Peyer's patch (tissue), 4 donors: ENCODE measurements around the gene SCN5A. TPM values are rescaled to one million over a fixed set of nuclear protein-coding genes. Genes with fewer than 3 reads are reported as not detected.

Experiments used
- DNase-seq, 3 donors: peaks; one replicate each; pipeline ENCODE4 v3.0.0-alpha.2; 2017 to 2019
- H3K27ac ChIP-seq, 4 donors: fragments of 200-600 bp; sonication (generic); one replicate each; pipeline ENCODE4 v1.5.1; 2016 to 2019
- H3K27me3 ChIP-seq, 2 donors: fragments of 200-600 bp; sonication (generic); one replicate each; pipeline ENCODE4 v1.5.1; 2019
- H3K36me3 ChIP-seq, 3 donors: fragments of 200-600 bp; sonication (generic); one replicate each; pipeline ENCODE4 v1.5.1; 2016 to 2019
- H3K4me1 ChIP-seq, 4 donors: fragments of 200-600 bp; sonication (generic); one replicate each; pipeline ENCODE4 v1.5.1; 2016 to 2019
- H3K4me3 ChIP-seq, 4 donors: fragments of 200-600 bp; sonication (generic); 1 replicate in 3 of 4; 2 replicates in 1 of 4; pipeline ENCODE4 v1.5.1; 2016 to 2019; ENCODE audit warnings: mild to moderate bottlenecking in 1 of 4
- H3K9me3 ChIP-seq, 4 donors: fragments of 200-600 bp; sonication (generic); one replicate each; pipeline ENCODE4 v1.5.1; 2016 to 2019; ENCODE audit warnings: mild to moderate bottlenecking in 1 of 4
- POLR2A ChIP-seq, 2 donors: fragments of 450-650 bp; IDR thresholded peaks; one replicate each; pipeline ENCODE4 v1.5.1; 2017; ENCODE audit warnings: antibody characterized with exemption in 2 of 2, mild to moderate bottlenecking in 2 of 2, moderate library complexity in 2 of 2
- total RNA-seq, 4 donors: library from RNA; depleted of rRNA; stranded (reverse); fragments of >200 nt; gene quantifications; one replicate each; pipeline ENCODE4 v1.1.0, GENCODE V29; 2016
- TF ChIP-seq, protein P1 (sequence below), 6 experiments: fragments of 450-650 bp in 4 of 6; fragments of 200-600 bp in 2 of 6; sonication (generic) in 1 of 6; IDR thresholded peaks; one replicate each; pipeline ENCODE4 v1.5.1; 2017 to 2019; ENCODE audit warnings: antibody characterized with exemption in 6 of 6, mild to moderate bottlenecking in 3 of 6, moderate library complexity in 1 of 6

The SCN5A gene
- total RNA-seq, 4 donors from 2014 or later = 0.13 TPM; not detected in 3

DNA sequence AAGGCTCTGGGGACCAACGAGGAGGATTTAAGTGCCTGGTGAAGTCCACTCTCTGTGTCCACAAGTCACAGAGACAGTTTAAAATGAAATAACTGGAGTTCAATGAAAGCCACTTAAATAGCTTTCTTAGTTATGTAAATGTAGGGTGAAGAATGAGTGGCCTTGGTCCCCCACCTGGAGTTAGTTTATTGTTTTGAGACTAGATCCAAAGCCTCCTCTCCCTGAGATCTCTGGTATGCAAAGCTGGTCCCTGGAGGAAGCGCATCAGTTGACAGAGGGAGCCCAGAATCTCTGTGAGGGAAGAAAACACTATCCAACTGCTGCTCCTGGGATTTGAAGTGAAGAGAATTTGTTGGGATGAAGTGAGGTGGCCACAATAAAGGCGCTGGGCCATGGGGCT is 112.8 kb downstream of the SCN5A start:
- no peaks in the 10 kb centered on the region for H3K9me3 ChIP-seq
- DNase-seq = no peak
- H3K27me3 ChIP-seq = no peaks in the 10 kb centered on the region
- H3K4me3 ChIP-seq = no peak overlapping the region
- H3K4me1 ChIP-seq = no peaks in the 10 kb centered on the region
- H3K36me3 ChIP-seq = no peaks in the 10 kb centered on the region
- no peak overlapping the region for H3K27ac ChIP-seq
- TF ChIP-seq, protein P1, sequence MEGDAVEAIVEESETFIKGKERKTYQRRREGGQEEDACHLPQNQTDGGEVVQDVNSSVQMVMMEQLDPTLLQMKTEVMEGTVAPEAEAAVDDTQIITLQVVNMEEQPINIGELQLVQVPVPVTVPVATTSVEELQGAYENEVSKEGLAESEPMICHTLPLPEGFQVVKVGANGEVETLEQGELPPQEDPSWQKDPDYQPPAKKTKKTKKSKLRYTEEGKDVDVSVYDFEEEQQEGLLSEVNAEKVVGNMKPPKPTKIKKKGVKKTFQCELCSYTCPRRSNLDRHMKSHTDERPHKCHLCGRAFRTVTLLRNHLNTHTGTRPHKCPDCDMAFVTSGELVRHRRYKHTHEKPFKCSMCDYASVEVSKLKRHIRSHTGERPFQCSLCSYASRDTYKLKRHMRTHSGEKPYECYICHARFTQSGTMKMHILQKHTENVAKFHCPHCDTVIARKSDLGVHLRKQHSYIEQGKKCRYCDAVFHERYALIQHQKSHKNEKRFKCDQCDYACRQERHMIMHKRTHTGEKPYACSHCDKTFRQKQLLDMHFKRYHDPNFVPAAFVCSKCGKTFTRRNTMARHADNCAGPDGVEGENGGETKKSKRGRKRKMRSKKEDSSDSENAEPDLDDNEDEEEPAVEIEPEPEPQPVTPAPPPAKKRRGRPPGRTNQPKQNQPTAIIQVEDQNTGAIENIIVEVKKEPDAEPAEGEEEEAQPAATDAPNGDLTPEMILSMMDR (IDR thresholded peaks at IDR 0.05) = no peak
- no peak for TF ChIP-seq POLR2A (IDR thresholded peaks at IDR 0.05)

DNA sequence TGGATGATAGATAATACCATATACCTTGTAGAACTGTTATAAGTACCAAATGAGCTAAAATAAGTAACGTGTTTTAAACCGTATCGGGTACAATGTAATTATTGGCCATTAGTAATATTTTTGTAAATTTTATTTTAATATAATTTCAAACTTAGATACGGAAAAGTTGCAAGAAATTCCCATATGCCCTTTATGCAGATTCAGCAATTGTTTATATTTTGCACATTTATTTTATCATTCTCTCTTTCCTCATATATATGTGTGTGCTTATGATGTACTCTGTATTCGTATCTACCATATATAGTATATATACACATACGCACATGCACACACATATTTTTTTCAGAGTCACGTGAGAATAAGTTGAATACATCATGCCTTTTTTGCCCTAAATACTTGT is 114.9 kb downstream of the SCN5A start:
- TF ChIP-seq, protein P1 (IDR thresholded peaks at IDR 0.05) = no peak
- TF ChIP-seq POLR2A (IDR thresholded peaks at IDR 0.05) = no peak
- H3K4me1 ChIP-seq = no peaks in the 10 kb centered on the region
- no peaks in the 10 kb centered on the region for H3K9me3 ChIP-seq
- no peaks in the 10 kb centered on the region for H3K36me3 ChIP-seq
- DNase-seq = no peak
- no peaks in the 10 kb centered on the region for H3K27me3 ChIP-seq
- H3K27ac ChIP-seq = no peak overlapping the region
- H3K4me3 ChIP-seq = no peak overlapping the region

DNA sequence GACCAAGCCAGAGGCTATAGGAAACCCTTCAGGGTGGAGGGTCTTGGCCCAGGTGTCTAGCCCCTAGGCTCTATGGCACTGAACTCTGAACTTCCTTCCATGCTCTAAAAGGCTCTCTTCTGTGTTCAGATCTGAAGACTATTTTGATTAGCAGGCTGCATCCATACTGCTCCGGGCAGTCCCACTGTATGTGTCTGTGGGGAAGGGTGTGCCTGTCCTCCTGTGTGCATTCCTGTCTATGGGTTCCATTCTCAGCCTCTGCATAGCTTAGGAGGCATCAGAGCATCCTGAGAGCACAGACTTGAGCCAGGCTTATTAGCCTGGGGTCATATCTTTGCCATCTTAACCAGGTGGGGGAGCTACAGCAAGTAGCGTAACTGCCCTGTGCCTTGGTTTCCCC is 115.3 kb downstream of the SCN5A start:
- Histone ChIP-seq H3K27ac (no peak overlapping the region), H3K4me3 (no peak overlapping the region), H3K4me1 (no peaks in the 10 kb centered on the region), H3K9me3 (no peaks in the 10 kb centered on the region), H3K27me3 (no peaks in the 10 kb centered on the region), H3K36me3 (no peaks in the 10 kb centered on the region)
- no peak for DNase-seq
- TF ChIP-seq, protein P1 (IDR thresholded peaks at IDR 0.05) = no peak
- no peak for TF ChIP-seq POLR2A (IDR thresholded peaks at IDR 0.05)

DNA sequence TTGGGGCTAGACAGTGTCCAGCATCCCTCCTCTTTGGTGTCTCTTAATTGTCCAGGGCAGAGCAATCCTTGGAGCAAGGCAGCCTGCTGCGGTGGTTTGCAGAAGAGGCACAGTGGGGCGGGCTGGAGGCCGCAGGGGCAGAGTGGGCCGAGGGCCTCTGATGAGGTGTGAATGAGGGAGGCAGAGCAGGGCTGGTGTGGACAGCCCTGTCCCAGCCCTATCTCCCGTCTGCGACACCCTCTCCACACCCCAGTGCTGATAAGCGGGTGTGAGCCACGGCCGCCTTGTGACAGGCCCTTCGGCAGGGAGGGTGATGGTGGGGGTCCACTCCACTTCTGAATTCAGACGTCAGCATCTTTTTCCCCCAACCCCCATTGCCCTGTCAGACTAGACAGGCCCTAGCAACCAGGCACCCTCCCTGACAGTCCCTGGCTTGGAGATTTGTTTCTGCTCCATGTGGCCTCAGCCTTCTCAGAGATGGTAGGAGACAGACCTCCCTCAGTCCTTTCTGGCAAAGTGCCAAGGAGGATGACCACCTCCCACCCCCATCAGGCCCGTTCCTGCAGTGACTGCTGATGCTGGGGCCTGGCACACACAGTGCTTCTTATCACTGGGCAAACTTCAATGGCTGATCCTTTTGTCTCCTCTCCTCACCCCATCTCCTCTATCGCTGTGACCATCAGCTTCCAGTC is 116.1 kb downstream of the SCN5A start:
- no peaks in the 10 kb centered on the region for H3K27me3 ChIP-seq

DNA sequence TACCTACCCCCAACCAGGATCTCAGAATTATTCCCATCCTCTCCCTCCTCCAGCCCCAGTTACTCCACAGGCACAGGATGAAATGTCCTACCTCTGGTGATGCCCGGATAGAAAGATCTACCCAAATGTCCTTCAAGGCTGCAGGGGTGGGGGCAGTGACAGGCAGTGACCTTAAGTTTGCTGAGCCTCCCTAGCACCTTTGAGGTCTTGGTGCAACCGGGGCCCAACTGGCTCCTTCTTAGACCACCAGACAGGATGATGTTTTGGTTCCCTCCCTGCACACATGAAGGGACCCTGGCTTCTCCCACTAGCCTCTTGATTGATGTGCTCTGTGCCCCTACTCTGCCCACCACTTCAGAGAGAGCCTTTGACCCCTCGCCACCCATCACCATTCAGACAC is 117.0 kb downstream of the SCN5A start:
- H3K27ac ChIP-seq = no peak overlapping the region
- H3K9me3 ChIP-seq = no peaks in the 10 kb centered on the region
- no peaks in the 10 kb centered on the region for H3K36me3 ChIP-seq
- TF ChIP-seq, protein P1 (IDR thresholded peaks at IDR 0.05) = no peak
- TF ChIP-seq POLR2A (IDR thresholded peaks at IDR 0.05) = no peak
- no peak overlapping the region for H3K4me3 ChIP-seq
- H3K4me1 ChIP-seq = no peaks in the 10 kb centered on the region
- no peaks in the 10 kb centered on the region for H3K27me3 ChIP-seq
- DNase-seq = no peak

More for the DNA sequence above, 116.1 kb downstream of the SCN5A start:
- Histone ChIP-seq H3K36me3 (no peaks in the 10 kb centered on the region), H3K4me1 (no peaks in the 10 kb centered on the region), H3K4me3 (no peak overlapping the region), H3K27ac (no peak overlapping the region), H3K9me3 (no peaks in the 10 kb centered on the region)
- no peak for DNase-seq
- TF ChIP-seq, protein P1 (IDR thresholded peaks at IDR 0.05) = no peak
- no peak for TF ChIP-seq POLR2A (IDR thresholded peaks at IDR 0.05)
